Omental fat pad (tissue), 4 donors: Measurements from ENCODE around the gene ALDH1B1. TPM values are rescaled to one million over a fixed set of nuclear protein-coding genes. Genes with fewer than 3 reads are reported as not detected.

Experiments
- ATAC-seq: fragments of 150-250 bp; one replicate; pipeline ENCODE4 v1.9.1; 2016; ENCODE audit warnings: mild to moderate bottlenecking, moderate library complexity; ENCODE audit not compliant: low FRiP score
- DNase-seq: peaks from one replicate; pipeline ENCODE4 v3.0.0-alpha.2; 2019; ENCODE audit warnings: low spot score
- total RNA-seq, 4 donors: library from RNA; depleted of rRNA; stranded (reverse); fragments of >200 nt; gene quantifications; one replicate each; pipeline ENCODE4 v1.1.0, GENCODE V29; 2016
- TF ChIP-seq, protein P1 (sequence below), 3 donors: fragments of 450-650 bp; IDR thresholded peaks; one replicate each; pipeline ENCODE4 v1.5.1; 2016 to 2017; ENCODE audit warnings: antibody characterized with exemption in 3 of 3, mild to moderate bottlenecking in 3 of 3, moderate library complexity in 2 of 3

The ALDH1B1 gene
- total RNA-seq, 4 donors from 2014 or later = 12.0 to 28.0 (median 21.1) TPM

DNA sequence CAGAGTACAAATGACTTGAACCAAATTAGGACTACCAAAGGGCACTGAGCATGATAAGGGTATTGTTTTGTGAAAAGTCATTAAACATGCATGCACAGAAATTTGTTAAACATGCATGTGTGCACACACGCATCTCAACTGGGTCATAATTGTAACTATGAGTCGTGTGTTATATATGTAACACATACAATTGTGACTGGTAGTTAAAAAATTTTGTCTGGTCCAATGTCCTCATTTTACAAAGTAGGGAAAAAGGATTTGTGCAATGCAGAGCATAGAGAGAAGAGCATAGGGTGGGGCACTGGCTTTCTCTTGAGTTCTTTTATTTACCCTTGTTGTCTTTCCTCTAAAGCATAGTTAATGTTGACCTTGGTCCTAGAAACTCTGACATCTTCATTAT is 51.1 kb downstream of the ALDH1B1 start:
- no peak for DNase-seq
- TF ChIP-seq, protein P1, sequence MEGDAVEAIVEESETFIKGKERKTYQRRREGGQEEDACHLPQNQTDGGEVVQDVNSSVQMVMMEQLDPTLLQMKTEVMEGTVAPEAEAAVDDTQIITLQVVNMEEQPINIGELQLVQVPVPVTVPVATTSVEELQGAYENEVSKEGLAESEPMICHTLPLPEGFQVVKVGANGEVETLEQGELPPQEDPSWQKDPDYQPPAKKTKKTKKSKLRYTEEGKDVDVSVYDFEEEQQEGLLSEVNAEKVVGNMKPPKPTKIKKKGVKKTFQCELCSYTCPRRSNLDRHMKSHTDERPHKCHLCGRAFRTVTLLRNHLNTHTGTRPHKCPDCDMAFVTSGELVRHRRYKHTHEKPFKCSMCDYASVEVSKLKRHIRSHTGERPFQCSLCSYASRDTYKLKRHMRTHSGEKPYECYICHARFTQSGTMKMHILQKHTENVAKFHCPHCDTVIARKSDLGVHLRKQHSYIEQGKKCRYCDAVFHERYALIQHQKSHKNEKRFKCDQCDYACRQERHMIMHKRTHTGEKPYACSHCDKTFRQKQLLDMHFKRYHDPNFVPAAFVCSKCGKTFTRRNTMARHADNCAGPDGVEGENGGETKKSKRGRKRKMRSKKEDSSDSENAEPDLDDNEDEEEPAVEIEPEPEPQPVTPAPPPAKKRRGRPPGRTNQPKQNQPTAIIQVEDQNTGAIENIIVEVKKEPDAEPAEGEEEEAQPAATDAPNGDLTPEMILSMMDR (IDR thresholded peaks at IDR 0.05) = no peak

DNA sequence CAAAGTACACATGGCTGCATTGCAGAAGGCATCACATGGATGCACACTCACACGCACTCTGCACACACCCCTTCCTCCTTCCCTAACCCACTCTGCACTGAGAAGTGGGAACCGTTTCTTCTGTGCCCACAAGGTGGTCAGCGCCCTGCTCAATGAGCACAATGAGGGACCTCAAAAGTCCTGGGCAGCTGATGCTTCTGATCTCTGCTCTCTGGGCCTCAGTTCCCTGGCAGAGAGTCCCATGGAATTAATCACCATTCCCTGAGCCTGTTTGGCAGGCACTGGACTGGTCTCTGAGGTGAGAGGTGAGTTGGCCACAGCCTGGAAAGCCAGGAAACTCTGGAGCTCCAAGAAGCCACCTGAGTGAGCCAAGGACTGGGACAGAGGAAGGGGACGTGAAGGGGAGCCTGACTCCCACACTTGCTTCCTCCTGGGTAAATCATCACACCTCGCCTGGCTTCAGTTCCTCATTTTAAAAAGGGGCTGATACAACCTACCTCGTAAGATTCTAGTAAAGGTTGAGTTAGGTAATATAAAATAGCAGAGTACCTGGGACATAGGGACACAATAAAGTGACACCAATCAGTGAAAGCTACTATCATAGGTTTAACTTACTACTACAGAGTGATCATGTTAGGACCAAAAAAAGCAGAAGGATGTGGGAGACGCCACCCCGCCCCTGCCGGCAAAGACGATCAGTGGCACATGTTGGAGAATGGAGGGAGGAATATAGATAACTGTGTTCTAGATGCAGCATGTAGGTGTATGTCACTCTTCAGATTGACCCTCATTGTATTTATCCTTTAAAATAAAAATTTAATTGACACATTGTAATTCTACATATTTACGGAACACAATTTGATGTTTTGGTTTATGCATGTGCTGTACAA is 52.9 kb downstream of the ALDH1B1 start:
- TF ChIP-seq, protein P1 (IDR thresholded peaks at IDR 0.05) = no peak
- no peak for ATAC-seq
- no peak for DNase-seq

More for the DNA sequence above, 51.1 kb downstream of the ALDH1B1 start:
- no peak for ATAC-seq

DNA sequence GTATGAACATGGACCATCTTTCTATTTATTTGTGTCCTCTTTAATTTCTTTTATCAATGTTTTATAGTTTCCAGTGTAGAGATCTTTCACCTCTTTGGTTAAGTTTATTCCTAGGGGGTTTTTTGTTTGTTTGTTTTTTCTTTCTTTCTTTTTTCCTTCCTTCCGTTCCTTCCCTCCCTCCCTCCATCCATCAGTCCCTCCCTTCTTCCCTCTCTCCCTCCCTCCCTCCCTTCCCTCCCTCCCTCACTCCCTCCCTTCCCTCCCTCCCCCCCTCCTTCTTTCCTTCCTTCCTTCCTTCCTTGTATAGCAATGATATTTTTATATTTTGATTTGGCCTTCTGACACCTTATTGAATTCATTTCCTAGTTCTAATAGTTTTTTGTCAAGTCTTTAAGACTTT is 55.2 kb downstream of the ALDH1B1 start:
- no peak for DNase-seq
- TF ChIP-seq, protein P1 (IDR thresholded peaks at IDR 0.05) = no peak
- no peak for ATAC-seq

Other genes starting within 250 kb of the ALDH1B1 start
- gene IGFBPL1, start 31.8 kb downstream of the ALDH1B1 start, total RNA-seq = not detected
- gene ANKRD18A, start 227.9 kb downstream of the ALDH1B1 start, total RNA-seq = 1 to 10 TPM in 1 of 4 donors, under 1 TPM in 2, not detected in 1; 0.13 to 1.9 (median 0.48) TPM